ENCODE measurements around the gene ANKMY1.
"Not testable (repeated sequence)": the region's sequence is repeated elsewhere in the genome, so short reads cannot be mapped to it uniquely, and the experiment has no call there.

ANKMY1 gene

DNA sequence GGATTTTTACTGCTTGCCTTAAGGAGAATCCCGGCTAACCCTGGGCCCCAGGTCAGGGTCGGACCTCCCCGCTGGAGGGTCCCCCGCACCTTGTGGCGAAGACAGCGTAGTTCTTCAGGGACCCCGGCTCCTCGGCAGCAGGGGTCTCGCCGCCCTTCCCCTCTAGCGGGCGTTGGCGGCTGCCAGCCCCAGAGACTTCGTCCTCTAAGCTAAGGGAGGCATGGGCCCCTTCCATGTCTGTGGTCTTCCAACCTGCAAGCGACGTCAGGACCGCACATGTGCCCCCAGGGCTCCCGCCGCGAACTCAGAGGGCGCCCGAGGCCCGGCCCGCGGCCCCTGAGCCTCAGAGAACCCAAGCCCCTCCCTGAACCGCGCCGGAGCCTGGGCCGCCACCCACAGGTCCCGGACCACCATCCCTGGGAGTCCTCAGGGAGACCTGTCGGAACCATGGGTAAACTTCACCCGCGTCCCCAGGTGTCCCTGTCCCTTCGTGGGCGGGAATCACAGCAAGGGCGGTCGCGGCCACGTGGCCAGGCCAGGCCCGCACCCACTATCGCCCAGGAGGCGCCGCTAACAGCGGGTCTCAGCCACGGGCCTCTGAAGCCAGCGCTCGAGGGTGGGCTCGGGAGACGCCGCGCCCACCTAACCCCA, 562 bp downstream of the ANKMY1 start:
- WGBS: 52% methylated on average over 51 of the region's 51 CpGs
- Histone ChIP-seq H3K4me1 (ENCODE audit: insufficient read depth, low read length) (peaks cover 16% of the 10 kb centered on the region; the same call in 1 of the 2 replicates), H3K4me3 (ENCODE audit: low read length) (peak overlapping the region; percentile 46; the same call in 1 of the 2 replicates), H3K36me3 (ENCODE audit: insufficient read depth, low read length) (no peaks in the 10 kb centered on the region), H3K9me3 (ENCODE audit: insufficient read depth, low read depth, low read length) (no peaks in the 10 kb centered on the region), H3K9ac (ENCODE audit: low read depth, low read length) (no peak overlapping the region), H3K27me3 (ENCODE audit: insufficient read depth, low read length) (peaks cover 28% of the 10 kb centered on the region), H3K27ac (ENCODE audit: low read depth, low read length) (no peak overlapping the region)

DNA sequence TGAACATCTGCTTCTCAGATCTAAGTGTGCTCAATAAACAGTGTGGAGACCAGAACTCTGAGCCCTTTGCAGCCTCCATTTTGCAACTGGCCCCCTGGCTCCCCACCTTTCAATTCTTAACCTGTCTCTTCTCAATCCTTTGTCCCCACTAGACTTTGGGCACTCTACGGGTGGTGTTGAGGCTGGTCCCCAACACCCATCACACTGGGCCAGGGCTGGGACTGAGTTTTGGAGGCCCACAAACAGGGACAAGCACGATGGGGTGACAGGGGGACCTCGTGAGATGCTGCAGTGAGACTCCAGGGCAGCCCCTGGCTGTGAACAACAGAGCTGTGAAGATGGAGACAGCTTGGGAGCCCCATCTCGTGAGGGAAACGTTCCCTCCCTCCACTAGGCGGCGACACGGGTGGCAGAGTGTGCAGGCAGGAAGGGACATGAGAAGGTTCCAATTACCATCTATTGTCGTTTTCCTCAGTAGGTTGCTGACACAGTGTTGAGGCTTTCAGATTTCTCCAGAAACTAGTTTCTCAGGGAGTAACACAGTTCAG, 1.2 kb downstream of the ANKMY1 start:
- Histone ChIP-seq H3K4me3 (ENCODE audit: low read length) (no peak overlapping the region; the same call in 1 of the 2 replicates), H3K27ac (ENCODE audit: low read depth, low read length) (no peak overlapping the region), H3K4me1 (ENCODE audit: insufficient read depth, low read length) (peaks cover 14% of the 10 kb centered on the region; the same call in 1 of the 2 replicates), H3K9ac (ENCODE audit: low read depth, low read length) (no peak overlapping the region), H3K27me3 (ENCODE audit: insufficient read depth, low read length) (peaks cover 28% of the 10 kb centered on the region), H3K9me3 (ENCODE audit: insufficient read depth, low read depth, low read length) (peaks cover 2% of the 10 kb centered on the region; the same call in 1 of the 2 replicates), H3K36me3 (ENCODE audit: insufficient read depth, low read length) (peaks cover 4% of the 10 kb centered on the region; the same call in 1 of the 2 replicates)
- WGBS: 60% methylated on average over 9 of the region's 9 CpGs

DNA sequence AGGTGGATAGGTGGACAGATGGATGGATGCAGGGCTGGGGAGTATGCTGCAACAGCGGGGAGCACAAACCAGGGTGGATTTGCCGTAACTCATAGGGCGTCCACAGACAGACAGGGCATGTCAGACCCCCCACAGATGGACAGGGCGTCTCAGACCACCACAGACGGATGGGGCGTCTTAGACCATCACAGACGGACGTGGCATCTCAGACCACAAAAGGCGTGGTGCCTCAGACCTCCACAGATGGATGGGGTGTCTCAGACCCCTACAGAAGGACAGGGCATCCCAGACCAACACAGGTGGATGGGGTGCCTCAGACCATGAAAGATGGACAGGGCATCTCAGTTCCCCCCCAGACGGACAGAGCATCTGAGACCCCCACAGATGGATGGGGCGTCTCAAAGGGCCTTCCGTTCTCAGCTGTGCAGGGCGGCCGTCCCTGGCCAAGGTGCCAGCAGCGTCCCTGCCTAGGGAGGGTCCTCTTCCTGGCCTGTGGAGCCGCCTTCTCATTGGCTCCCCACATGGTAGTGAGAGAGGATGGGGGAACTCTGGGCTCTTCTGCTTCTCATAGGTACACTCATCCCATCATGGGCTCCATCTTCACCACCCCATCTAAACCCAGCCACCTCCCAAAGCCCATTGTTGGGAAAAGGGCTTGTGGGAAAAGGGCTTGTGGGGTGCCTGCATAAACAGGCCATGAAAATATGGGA, 2.1 kb downstream of the ANKMY1 start:
- H3K36me3 ChIP-seq (ENCODE audit: insufficient read depth, low read length): peaks cover 12% of the 10 kb centered on the region; the same call in 1 of the 2 replicates
- H3K9me3 ChIP-seq (ENCODE audit: insufficient read depth, low read depth, low read length): peaks cover 12% of the 10 kb centered on the region; the same call in 1 of the 2 replicates
- H3K27ac ChIP-seq (ENCODE audit: low read depth, low read length): no peak overlapping the region
- no peak overlapping the region for H3K9ac ChIP-seq (ENCODE audit: low read depth, low read length)
- peaks cover 28% of the 10 kb centered on the region for H3K27me3 ChIP-seq (ENCODE audit: insufficient read depth, low read length)
- no peak overlapping the region for H3K4me3 ChIP-seq (ENCODE audit: low read length)
- peaks cover 9% of the 10 kb centered on the region; the same call in 1 of the 2 replicates for H3K4me1 ChIP-seq (ENCODE audit: insufficient read depth, low read length)
- 95% methylated on average over 14 of the region's 16 CpGs for WGBS

DNA sequence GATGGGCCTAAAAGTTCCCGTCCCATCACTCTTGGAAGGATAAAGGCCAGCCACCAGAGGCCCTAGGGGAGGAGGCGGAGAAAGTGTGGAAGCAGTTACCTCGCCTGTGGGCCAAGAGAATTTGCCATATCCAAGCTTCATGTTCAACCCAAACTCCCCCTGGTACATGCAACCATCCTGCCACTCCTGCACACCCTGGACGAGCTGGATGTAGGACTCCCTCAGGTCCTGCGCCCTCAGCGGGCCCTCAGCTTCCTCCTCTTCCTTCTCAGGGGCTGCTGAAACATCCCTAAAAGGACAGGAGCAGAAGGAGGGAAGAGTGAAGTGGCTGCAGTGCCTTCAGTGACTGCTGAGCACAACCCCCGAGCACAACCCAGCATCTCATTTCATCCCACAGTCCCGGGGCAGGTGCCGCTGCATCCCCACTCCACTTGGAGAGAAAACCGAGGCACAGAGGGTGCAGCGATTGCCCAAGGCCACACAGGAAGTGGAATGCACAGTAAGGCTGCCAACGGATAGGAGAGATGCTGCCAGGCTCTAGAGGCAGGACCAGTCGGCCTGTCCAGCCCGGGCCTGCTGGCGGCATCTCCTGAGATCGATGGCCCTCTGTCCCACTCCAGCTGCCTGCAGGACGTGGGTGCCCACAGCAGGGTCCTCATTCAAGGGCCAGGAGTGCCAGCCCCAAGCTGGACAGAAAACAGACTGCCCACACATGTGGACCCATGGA, 2.9 kb downstream of the ANKMY1 start:
- Histone ChIP-seq H3K36me3 (ENCODE audit: insufficient read depth, low read length) (peaks cover 15% of the 10 kb centered on the region; the same call in 1 of the 2 replicates), H3K27me3 (ENCODE audit: insufficient read depth, low read length) (peaks cover 26% of the 10 kb centered on the region), H3K4me3 (ENCODE audit: low read length) (no peak overlapping the region), H3K4me1 (ENCODE audit: insufficient read depth, low read length) (peaks cover 8% of the 10 kb centered on the region; the same call in 1 of the 2 replicates), H3K27ac (ENCODE audit: low read depth, low read length) (no peak overlapping the region), H3K9ac (ENCODE audit: low read depth, low read length) (no peak overlapping the region), H3K9me3 (ENCODE audit: insufficient read depth, low read depth, low read length) (peaks cover 15% of the 10 kb centered on the region; the same call in 1 of the 2 replicates)
- 93% methylated on average over 17 of the region's 17 CpGs for WGBS

DNA sequence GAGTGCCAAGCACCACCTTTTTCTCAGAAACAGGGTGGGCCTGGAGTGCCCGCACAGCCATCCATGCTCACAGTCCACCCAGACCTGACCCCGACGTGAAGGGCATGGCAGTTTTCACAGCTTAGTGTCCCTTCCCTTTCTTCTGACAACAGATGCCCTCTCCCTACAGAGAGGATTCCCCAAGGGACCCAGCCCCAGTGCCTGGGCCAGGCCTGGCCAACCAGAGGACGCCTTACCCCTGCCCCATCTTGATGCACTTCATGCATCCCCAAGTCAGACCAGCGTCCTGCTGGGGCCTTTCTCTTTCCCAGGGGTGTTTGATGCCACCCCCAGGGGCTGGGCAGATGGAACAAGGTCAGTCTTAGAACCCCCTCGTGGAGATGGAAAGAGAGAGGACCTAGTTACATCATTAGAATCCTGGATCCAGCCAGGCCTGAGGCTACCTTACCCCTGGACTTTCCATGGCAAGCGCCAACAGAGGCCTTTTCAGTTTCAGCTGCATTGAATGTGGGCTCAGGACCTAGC, 3.8 kb downstream of the ANKMY1 start:
- peaks cover 15% of the 10 kb centered on the region; the same call in 1 of the 2 replicates for H3K9me3 ChIP-seq (ENCODE audit: insufficient read depth, low read depth, low read length)
- no peak overlapping the region for H3K4me3 ChIP-seq (ENCODE audit: low read length)
- 92% methylated on average over 7 of the region's 7 CpGs for WGBS
- peaks cover 17% of the 10 kb centered on the region for H3K27me3 ChIP-seq (ENCODE audit: insufficient read depth, low read length)
- no peak overlapping the region for H3K27ac ChIP-seq (ENCODE audit: low read depth, low read length)
- 0 out of 2 replicates have a peak, but pooled peaks cover 6% of the 10 kb centered on the region for H3K4me1 ChIP-seq (ENCODE audit: insufficient read depth, low read length)
- H3K36me3 ChIP-seq (ENCODE audit: insufficient read depth, low read length): peaks cover 15% of the 10 kb centered on the region; the same call in 1 of the 2 replicates
- no peak overlapping the region for H3K9ac ChIP-seq (ENCODE audit: low read depth, low read length)

DNA sequence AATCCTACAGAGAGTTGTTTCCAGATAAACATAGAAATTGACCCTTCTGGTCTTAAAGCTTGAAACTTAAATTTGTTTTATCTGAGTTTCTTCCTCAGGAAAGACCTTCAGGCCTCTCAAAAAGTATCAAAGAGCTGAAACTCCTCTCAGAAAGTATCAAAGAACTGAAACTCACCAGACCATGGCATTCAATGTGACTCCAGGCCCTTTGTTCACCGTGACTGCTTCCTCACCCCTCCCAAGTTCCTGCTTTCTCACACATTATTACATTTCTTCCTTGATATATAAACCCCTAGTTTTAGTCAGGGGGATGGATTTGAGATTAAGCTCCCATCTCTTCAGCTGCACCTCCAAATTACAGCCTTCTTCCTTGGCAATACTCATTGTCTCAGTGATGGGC, 6.0 kb downstream of the ANKMY1 start:
- WGBS: 0% methylated on average over 1 of the region's 1 CpG
- Histone ChIP-seq H3K9me3 (ENCODE audit: insufficient read depth, low read depth, low read length) (peaks cover 15% of the 10 kb centered on the region; the same call in 1 of the 2 replicates), H3K4me1 (ENCODE audit: insufficient read depth, low read length) (no peaks in the 10 kb centered on the region), H3K27ac (ENCODE audit: low read depth, low read length) (no peak overlapping the region), H3K36me3 (ENCODE audit: insufficient read depth, low read length) (peaks cover 15% of the 10 kb centered on the region; the same call in 1 of the 2 replicates), H3K9ac (ENCODE audit: low read depth, low read length) (no peak overlapping the region), H3K4me3 (ENCODE audit: low read length) (no peak overlapping the region), H3K27me3 (ENCODE audit: insufficient read depth, low read length) (no peaks in the 10 kb centered on the region)

DNA sequence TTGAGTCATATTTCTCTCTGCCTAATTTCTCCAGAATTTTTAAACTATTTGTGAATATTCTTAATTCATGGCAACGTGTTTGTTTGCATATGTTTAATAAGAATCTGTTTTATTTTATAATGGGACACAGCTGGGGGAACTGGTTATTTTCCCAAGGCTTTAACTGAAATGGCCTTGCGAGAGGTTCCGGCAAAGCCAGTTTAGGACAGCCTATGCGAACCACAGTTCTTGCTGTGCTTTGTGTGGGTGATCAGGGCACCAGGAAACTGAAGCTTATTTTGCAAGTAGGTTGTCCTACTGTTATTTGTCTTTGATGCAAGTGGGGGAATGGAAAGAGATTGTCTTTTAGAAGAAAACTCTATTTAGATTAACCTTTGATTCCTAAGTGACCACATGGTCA, 6.5 kb downstream of the ANKMY1 start:
- no peaks in the 10 kb centered on the region for H3K27me3 ChIP-seq (ENCODE audit: insufficient read depth, low read length)
- peaks cover 15% of the 10 kb centered on the region; the same call in 1 of the 2 replicates for H3K9me3 ChIP-seq (ENCODE audit: insufficient read depth, low read depth, low read length)
- H3K9ac ChIP-seq (ENCODE audit: low read depth, low read length): no peak overlapping the region
- H3K27ac ChIP-seq (ENCODE audit: low read depth, low read length): no peak overlapping the region
- 96% methylated on average over 4 of the region's 4 CpGs for WGBS
- no peak overlapping the region for H3K4me3 ChIP-seq (ENCODE audit: low read length)
- no peaks in the 10 kb centered on the region for H3K4me1 ChIP-seq (ENCODE audit: insufficient read depth, low read length)
- peaks cover 15% of the 10 kb centered on the region; the same call in 1 of the 2 replicates for H3K36me3 ChIP-seq (ENCODE audit: insufficient read depth, low read length)

DNA sequence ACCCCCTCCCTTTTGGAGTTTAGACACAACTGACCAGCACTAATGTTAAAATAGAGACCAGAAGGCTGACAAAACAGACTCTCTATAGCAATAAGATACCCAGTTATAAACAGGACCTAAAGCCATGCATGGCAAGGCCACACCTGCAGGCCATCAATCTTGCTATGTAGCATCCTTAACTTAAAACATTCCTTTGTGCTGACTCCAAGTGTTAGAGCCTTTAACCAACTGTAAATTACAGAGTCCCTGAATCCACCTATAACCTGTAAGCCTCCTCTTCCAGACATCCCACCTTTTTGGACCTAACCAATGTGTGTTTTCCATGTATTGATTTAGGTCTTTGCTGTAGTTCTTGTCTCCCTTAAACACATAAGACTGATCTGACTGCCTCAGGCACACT, 17.9 kb downstream of the ANKMY1 start:
- Histone ChIP-seq H3K36me3 (ENCODE audit: insufficient read depth, low read length) (peaks cover 5% of the 10 kb centered on the region; the same call in 1 of the 2 replicates), H3K9me3 (ENCODE audit: insufficient read depth, low read depth, low read length) (peaks cover 13% of the 10 kb centered on the region), H3K4me3 (ENCODE audit: low read length) (no peak overlapping the region), H3K9ac (ENCODE audit: low read depth, low read length) (no peak overlapping the region), H3K27me3 (ENCODE audit: insufficient read depth, low read length) (no peaks in the 10 kb centered on the region), H3K4me1 (ENCODE audit: insufficient read depth, low read length) (0 out of 2 replicates have a peak, but pooled peaks cover 4% of the 10 kb centered on the region), H3K27ac (ENCODE audit: low read depth, low read length) (no peak overlapping the region)

DNA sequence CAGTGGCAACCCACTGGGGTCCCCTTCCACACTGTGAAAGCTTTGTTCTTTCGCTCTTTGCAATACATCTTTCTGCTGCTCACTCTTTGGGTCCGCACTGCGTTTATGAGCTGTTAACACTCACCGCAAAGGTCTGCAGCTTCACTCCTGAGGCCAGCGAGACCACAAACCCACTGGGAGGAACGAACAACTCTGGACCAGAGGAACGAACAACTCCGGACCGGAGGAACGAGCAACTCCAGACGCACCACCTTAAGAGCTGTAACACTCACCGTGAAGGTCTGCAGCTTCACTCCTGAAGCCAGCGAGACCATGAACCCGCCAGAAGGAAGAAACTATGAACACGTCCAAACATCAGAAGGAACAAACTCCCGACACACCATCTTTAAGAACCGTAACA, 18.7 kb downstream of the ANKMY1 start:
- H3K27ac ChIP-seq (ENCODE audit: low read depth, low read length); H3K9ac ChIP-seq (ENCODE audit: low read depth, low read length); H3K4me1 ChIP-seq (ENCODE audit: insufficient read depth, low read length); H3K36me3 ChIP-seq (ENCODE audit: insufficient read depth, low read length); H3K27me3 ChIP-seq (ENCODE audit: insufficient read depth, low read length); H3K4me3 ChIP-seq (ENCODE audit: low read length): not testable (repeated sequence)
- 96% methylated on average over 17 of the region's 17 CpGs for WGBS
- peaks cover 11% of the 10 kb centered on the region for H3K9me3 ChIP-seq (ENCODE audit: insufficient read depth, low read depth, low read length)

DNA sequence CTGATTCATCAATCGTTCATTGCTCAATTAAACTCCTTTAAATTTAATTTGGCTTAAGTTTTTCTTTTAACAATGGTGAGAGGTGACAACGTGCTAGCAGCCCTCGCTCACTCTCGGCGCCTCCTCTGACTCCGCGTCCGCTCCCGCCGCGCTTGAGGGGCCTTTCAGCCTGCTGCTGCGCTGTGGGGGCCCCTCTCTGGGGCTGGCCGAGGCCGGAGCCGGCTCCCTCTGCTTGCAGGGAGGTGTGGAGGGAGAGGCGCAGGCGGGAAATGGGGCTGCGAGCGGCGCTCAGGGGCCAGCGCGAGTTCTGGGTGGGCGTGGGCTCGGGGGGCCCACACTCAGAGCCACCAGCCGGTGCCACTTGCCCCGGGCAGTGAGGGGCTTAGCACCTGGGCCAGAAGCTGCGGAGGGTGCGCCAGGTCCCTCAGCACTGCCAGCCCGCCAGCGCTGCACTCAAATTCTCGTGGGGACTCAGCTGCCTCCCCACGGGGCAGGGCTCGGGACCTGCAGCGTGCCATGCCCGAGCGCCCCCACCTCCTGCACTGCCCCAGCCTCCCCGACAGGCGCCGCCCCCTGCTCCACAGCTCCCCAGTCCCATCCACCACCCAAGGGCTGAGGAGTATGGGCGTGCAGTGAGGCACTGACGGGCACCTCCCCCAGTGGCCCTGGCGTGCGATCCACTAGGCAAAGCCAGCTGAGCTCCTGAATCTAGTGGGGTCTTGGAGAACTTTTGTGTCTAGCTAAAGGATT, 19.6 kb downstream of the ANKMY1 start:
- H3K36me3 ChIP-seq (ENCODE audit: insufficient read depth, low read length): 0 out of 2 replicates have a peak, but pooled peaks cover 3% of the 10 kb centered on the region
- no peak overlapping the region for H3K27ac ChIP-seq (ENCODE audit: low read depth, low read length)
- no peak overlapping the region for H3K4me3 ChIP-seq (ENCODE audit: low read length)
- 96% methylated on average over 43 of the region's 43 CpGs for WGBS
- H3K9me3 ChIP-seq (ENCODE audit: insufficient read depth, low read depth, low read length): peaks cover 11% of the 10 kb centered on the region; the same call in 1 of the 2 replicates
- H3K9ac ChIP-seq (ENCODE audit: low read depth, low read length): no peak overlapping the region
- H3K27me3 ChIP-seq (ENCODE audit: insufficient read depth, low read length): no peaks in the 10 kb centered on the region
- H3K4me1 ChIP-seq (ENCODE audit: insufficient read depth, low read length): 0 out of 2 replicates have a peak, but pooled peaks cover 4% of the 10 kb centered on the region

Data from HUES64 (cell line).